Sciatic nerve (tissue), 2 donors: ENCODE data around the gene MLLT10. TPM values are rescaled to one million over a fixed set of nuclear protein-coding genes. Genes with fewer than 3 reads are reported as not detected.
"Not testable (repeated sequence)": the region's sequence is repeated elsewhere in the genome, so short reads cannot be mapped to it uniquely, and the experiment has no call there.

Experiments used
- ATAC-seq: fragments of 200-7000 bp; cut with Tn5 transposase; one replicate; pipeline ENCODE4 v1.9.1; 2020; ENCODE audit warnings: mild to moderate bottlenecking, moderate library complexity
- DNase-seq: peaks from one replicate; pipeline ENCODE4 v3.0.0-alpha.2; 2020; ENCODE audit warnings: low spot score
- intact Hi-C: fragments of 100-400 bp; cut with DNase I; formaldehyde crosslinking; loops from one replicate; pipeline ENCODE4 v1.14.2; 2022
- total RNA-seq: library from RNA; stranded (reverse); fragmentation: NEBNext Ultra II Directional; extraction: Animal tissue kit (Norgen Biotek cat#: 25700); gene quantifications from one replicate; pipeline ENCODE4 v1.2.1, GENCODE V29; 2021
- donor health status: DM: no; HTN: no; CAD: no.
- donor health status: DM: no; HTN: no; CAD: no.

The MLLT10 gene
- total RNA-seq, 1 donor from 2014 or later = 68.1 TPM

GRCh38 chr10:21536874-21537273 lies 2.8 kb downstream of the MLLT10 start:
- intact Hi-C loops = no loop called here
- no peak for DNase-seq
- no peak for ATAC-seq

- intact Hi-C loops, ATAC-seq, DNase-seq: not testable (repeated sequence)
Observed at GRCh38 chr10:21540701-21541100, 6.7 kb downstream of the MLLT10 start.

GRCh38 chr10:21547246-21547645 lies 13.2 kb downstream of the MLLT10 start:
- intact Hi-C loops = no loop called here
- DNase-seq (no peak), ATAC-seq (no peak)

GRCh38 chr10:21552638-21553037 lies 18.6 kb downstream of the MLLT10 start:
- intact Hi-C loops = no loop called here
- DNase-seq (no peak), ATAC-seq (no peak)

- DNase-seq (no peak), ATAC-seq (no peak)
- intact Hi-C loops = no loop called here
Observed at GRCh38 chr10:21556527-21556926, 22.5 kb downstream of the MLLT10 start.

- intact Hi-C loops, ATAC-seq, DNase-seq: not testable (repeated sequence)
Observed at GRCh38 chr10:21558984-21559383, 25.0 kb downstream of the MLLT10 start.

- no peak for ATAC-seq
- DNase-seq = no peak
- intact Hi-C loops = no loop called here
Observed at GRCh38 chr10:21570761-21571521, 36.9 kb downstream of the MLLT10 start.

GRCh38 chr10:21572578-21572977 lies 38.5 kb downstream of the MLLT10 start:
- intact Hi-C loops = no loop called here
- peak; percentile 91 for ATAC-seq

GRCh38 chr10:21574514-21574913 lies 40.5 kb downstream of the MLLT10 start:
- DNase-seq, intact Hi-C loops, ATAC-seq: not testable (repeated sequence)

More at GRCh38 chr10:21572578-21572977, 38.5 kb downstream of the MLLT10 start:
- no peak for DNase-seq

- intact Hi-C loops = no loop called here
- DNase-seq (no peak), ATAC-seq (no peak)
Observed at GRCh38 chr10:21579291-21579690, 45.3 kb downstream of the MLLT10 start.

GRCh38 chr10:21581421-21581834 lies 47.4 kb downstream of the MLLT10 start:
- intact Hi-C loops, DNase-seq, ATAC-seq: not testable (repeated sequence)

GRCh38 chr10:21584834-21585530 lies 51.0 kb downstream of the MLLT10 start:
- ATAC-seq (no peak), DNase-seq (no peak)
- intact Hi-C loops = no loop called here

- DNase-seq = no peak
- no peak for ATAC-seq
- intact Hi-C loops = no loop called here
Observed at GRCh38 chr10:21587391-21587790, 53.4 kb downstream of the MLLT10 start.

GRCh38 chr10:21588159-21588558 lies 54.1 kb downstream of the MLLT10 start:
- not testable (repeated sequence) for ATAC-seq, DNase-seq

GRCh38 chr10:21593986-21594385 lies 60.0 kb downstream of the MLLT10 start:
- ATAC-seq (no peak), DNase-seq (no peak)
- intact Hi-C loops = no loop called here

More at GRCh38 chr10:21588159-21588558, 54.1 kb downstream of the MLLT10 start:
- intact Hi-C loops = not testable (repeated sequence)

- DNase-seq = no peak
- ATAC-seq = no peak
- intact Hi-C loops = no loop called here
Observed at GRCh38 chr10:21599582-21599981, 65.5 kb downstream of the MLLT10 start.

- DNase-seq = no peak
- ATAC-seq = no peak
- intact Hi-C loops = no loop called here
Observed at GRCh38 chr10:21600804-21601433, 66.9 kb downstream of the MLLT10 start.

GRCh38 chr10:21602313-21602712 lies 68.3 kb downstream of the MLLT10 start:
- no peak for DNase-seq
- no peak for ATAC-seq
- intact Hi-C loops = no loop called here

GRCh38 chr10:21603721-21604120 lies 69.7 kb downstream of the MLLT10 start:
- intact Hi-C loops = no loop called here
- DNase-seq (no peak), ATAC-seq (no peak)

GRCh38 chr10:21604651-21605050 lies 70.6 kb downstream of the MLLT10 start:
- intact Hi-C loops = no loop called here
- no peak for DNase-seq
- ATAC-seq = no peak
